ENCODE measurements around the gene PRKCA. TPM values are rescaled to one million over a fixed set of nuclear protein-coding genes. Genes with fewer than 3 reads are reported as not detected.

Gene PRKCA
- total RNA-seq, 1 donor from 2014 or later: 2.2 TPM

- ATAC-seq (ENCODE audit: low read depth): no peak
Observed at GRCh38 chr17:66747578-66748275, 445.3 kb downstream of the PRKCA start.

GRCh38 chr17:66748578-66748977, 446.2 kb downstream of the PRKCA start:
- Mint-ChIP-seq H3K9me3 (no peaks in the 10 kb centered on the region), H3K27me3 (no peaks in the 10 kb centered on the region), H3K27ac (no peak overlapping the region), H3K36me3 (ENCODE audit: low read depth) (no peaks in the 10 kb centered on the region), H3K4me1 (no peaks in the 10 kb centered on the region), H3K4me3 (no peak overlapping the region)
- ChIA-PET POLR2A (no interaction called here), CTCF (no interaction called here)
- DNase-seq (no peak), ATAC-seq (ENCODE audit: low read depth) (no peak)
- intact Hi-C loops (cut with micrococcal nuclease): no loop called here
- TF ChIP-seq CTCF (IDR thresholded peaks at IDR 0.05): no peak

More at GRCh38 chr17:66747578-66748275, 445.3 kb downstream of the PRKCA start:
- H3K9me3 Mint-ChIP-seq: no peaks in the 10 kb centered on the region
- no peak for TF ChIP-seq CTCF (IDR thresholded peaks at IDR 0.05)
- H3K4me1 Mint-ChIP-seq: no peaks in the 10 kb centered on the region
- CTCF ChIA-PET: no interaction called here
- POLR2A ChIA-PET: no interaction called here
- H3K36me3 Mint-ChIP-seq (ENCODE audit: low read depth): no peaks in the 10 kb centered on the region
- intact Hi-C loops (cut with micrococcal nuclease): no loop called here
- H3K27ac Mint-ChIP-seq: no peak overlapping the region
- H3K4me3 Mint-ChIP-seq: no peak overlapping the region
- H3K27me3 Mint-ChIP-seq: no peaks in the 10 kb centered on the region
- DNase-seq: no peak

GRCh38 chr17:66749217-66749832, 446.9 kb downstream of the PRKCA start:
- Mint-ChIP-seq H3K27me3 (no peaks in the 10 kb centered on the region), H3K9me3 (no peaks in the 10 kb centered on the region), H3K4me3 (no peak overlapping the region), H3K27ac (no peak overlapping the region), H3K4me1 (no peaks in the 10 kb centered on the region), H3K36me3 (ENCODE audit: low read depth) (no peaks in the 10 kb centered on the region)
- intact Hi-C loops (cut with micrococcal nuclease): no loop called here
- ATAC-seq (ENCODE audit: low read depth) (no peak), DNase-seq (no peak)
- ChIA-PET CTCF (no interaction called here), POLR2A (no interaction called here)
- no peak for TF ChIP-seq CTCF (IDR thresholded peaks at IDR 0.05)

GRCh38 chr17:66750116-66750515, 447.7 kb downstream of the PRKCA start:
- no peaks in the 10 kb centered on the region for H3K9me3 Mint-ChIP-seq
- no peak for DNase-seq
- H3K4me1 Mint-ChIP-seq: no peaks in the 10 kb centered on the region
- no peak overlapping the region for H3K27ac Mint-ChIP-seq
- ChIA-PET POLR2A (no interaction called here), CTCF (no interaction called here)
- no peaks in the 10 kb centered on the region for H3K27me3 Mint-ChIP-seq
- no peaks in the 10 kb centered on the region for H3K36me3 Mint-ChIP-seq (ENCODE audit: low read depth)
- no peak overlapping the region for H3K4me3 Mint-ChIP-seq
- no peak for ATAC-seq (ENCODE audit: low read depth)
- intact Hi-C loops (cut with micrococcal nuclease): no loop called here
- no peak for TF ChIP-seq CTCF (IDR thresholded peaks at IDR 0.05)

GRCh38 chr17:66750781-66751543, 448.5 kb downstream of the PRKCA start:
- POLR2A ChIA-PET: no interaction called here
- ATAC-seq (ENCODE audit: low read depth) (no peak), DNase-seq (no peak)
- Mint-ChIP-seq H3K4me1 (no peaks in the 10 kb centered on the region), H3K4me3 (no peak overlapping the region), H3K9me3 (no peaks in the 10 kb centered on the region), H3K27me3 (no peaks in the 10 kb centered on the region), H3K27ac (no peak overlapping the region), H3K36me3 (ENCODE audit: low read depth) (no peaks in the 10 kb centered on the region)
- no peak for TF ChIP-seq CTCF (IDR thresholded peaks at IDR 0.05)
- intact Hi-C loops (cut with micrococcal nuclease): no loop called here
- CTCF ChIA-PET: no interaction called here
